HL-60 (cell line): Measurements from ENCODE around the gene SPIRE2.

ENCODE experiments used
- DNase-seq, 2 experiments: peaks; one replicate each; pipeline ENCODE4 v3.0.0-alpha.2; 2010 to 2020; ENCODE audit warnings: low read depth in 1 of 2, low spot score in 1 of 2
- H3K27ac ChIP-seq: fragments of 250-450 bp; sonication (Bioruptor Pico); replicated peaks from 2 replicates; pipeline ENCODE4 v1.5.1; 2020; ENCODE audit warnings: mild to moderate bottlenecking, moderate library complexity
- H3K27me3 ChIP-seq: fragments of 250-450 bp; sonication (Bioruptor Pico); 2 replicates; pipeline ENCODE4 v1.5.1; 2021; ENCODE audit warnings: mild to moderate bottlenecking, moderate library complexity; ENCODE audit not compliant: insufficient read depth, poor library complexity, severe bottlenecking
- H3K4me3 ChIP-seq: replicated peaks from 2 replicates; pipeline ENCODE4 v1.5.1; 2011; ENCODE audit warnings: mild to moderate bottlenecking, control low read depth, low read length; ENCODE audit not compliant: insufficient read depth
- GABPA ChIP-seq: IDR thresholded peaks from 2 replicates; pipeline ENCODE4 v1.6.1; 2012; ENCODE audit warnings: low read depth
- POLR2AphosphoS5 ChIP-seq: IDR thresholded peaks from 2 replicates; pipeline ENCODE4 v1.6.1; 2012; ENCODE audit warnings: low read depth
- SPI1 ChIP-seq: IDR thresholded peaks from 2 replicates; pipeline ENCODE4 v1.6.1; 2012; ENCODE audit warnings: low read depth, mild to moderate bottlenecking, borderline replicate concordance
- TF ChIP-seq, protein P1 (sequence below): IDR thresholded peaks from 2 replicates; pipeline ENCODE4 v1.6.1; 2012; ENCODE audit warnings: low read depth; ENCODE audit not compliant: insufficient replicate concordance
- TF ChIP-seq, protein P2 (sequence below): IDR thresholded peaks from one replicate; pipeline ENCODE4 v1.5.1; 2011; ENCODE audit warnings: low read length, control low read depth, inconsistent platforms; ENCODE audit not compliant: insufficient read depth

Gene SPIRE2

DNA sequence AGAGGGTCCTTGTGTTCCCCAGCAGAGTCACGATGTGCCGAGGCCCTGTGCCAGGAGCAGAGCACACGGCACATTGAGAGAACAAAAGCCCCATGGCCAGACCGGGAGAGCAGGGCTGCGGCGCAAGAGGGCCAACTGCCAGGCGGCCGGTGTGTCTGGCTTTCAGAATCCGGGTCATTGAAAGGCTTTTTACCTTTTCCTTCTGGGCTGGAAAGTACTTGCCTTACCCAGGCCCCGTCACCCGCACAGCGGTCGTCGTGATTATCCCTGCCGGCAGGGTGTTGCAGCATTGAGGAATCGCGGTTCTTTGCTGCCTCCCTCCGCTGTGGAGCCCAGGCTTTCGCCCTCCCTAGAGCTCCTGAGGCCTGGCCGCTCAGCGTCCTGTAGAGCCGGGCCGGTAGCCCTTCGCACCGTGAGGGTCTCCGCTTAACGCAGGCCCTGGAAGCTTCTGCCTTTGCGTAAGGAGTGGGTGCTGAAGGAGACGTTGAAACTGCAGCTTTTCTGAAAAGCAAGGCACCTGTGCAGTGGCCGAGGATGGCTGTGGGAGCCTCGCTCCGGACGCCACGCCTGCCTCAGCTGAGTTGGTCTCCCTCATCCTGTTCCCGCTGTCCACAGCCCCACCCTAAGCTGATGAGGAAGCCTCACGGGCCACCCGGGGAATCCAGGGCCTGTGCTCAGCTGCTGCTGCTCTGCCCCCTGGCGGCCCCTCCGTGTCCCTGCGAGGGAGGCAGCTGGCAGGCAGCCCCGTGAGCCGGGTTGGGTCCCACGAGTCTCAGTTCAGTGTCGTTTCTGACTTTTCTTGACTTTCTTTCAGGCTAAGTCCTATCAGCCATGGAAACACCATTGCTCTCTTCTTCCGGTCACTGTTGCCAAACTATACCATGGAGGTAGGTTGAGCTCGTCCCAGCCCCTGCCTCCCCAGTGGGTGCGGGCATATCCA lies 81.8 kb downstream of the SPIRE2 start:
- Histone ChIP-seq H3K27me3 (no peaks in the 10 kb centered on the region), H3K27ac (no peak overlapping the region), H3K4me3 (no peak overlapping the region)
- DNase-seq: peak in 1 of 2 experiments; percentile 35
- no peak for TF ChIP-seq GABPA
- TF ChIP-seq, protein P1, sequence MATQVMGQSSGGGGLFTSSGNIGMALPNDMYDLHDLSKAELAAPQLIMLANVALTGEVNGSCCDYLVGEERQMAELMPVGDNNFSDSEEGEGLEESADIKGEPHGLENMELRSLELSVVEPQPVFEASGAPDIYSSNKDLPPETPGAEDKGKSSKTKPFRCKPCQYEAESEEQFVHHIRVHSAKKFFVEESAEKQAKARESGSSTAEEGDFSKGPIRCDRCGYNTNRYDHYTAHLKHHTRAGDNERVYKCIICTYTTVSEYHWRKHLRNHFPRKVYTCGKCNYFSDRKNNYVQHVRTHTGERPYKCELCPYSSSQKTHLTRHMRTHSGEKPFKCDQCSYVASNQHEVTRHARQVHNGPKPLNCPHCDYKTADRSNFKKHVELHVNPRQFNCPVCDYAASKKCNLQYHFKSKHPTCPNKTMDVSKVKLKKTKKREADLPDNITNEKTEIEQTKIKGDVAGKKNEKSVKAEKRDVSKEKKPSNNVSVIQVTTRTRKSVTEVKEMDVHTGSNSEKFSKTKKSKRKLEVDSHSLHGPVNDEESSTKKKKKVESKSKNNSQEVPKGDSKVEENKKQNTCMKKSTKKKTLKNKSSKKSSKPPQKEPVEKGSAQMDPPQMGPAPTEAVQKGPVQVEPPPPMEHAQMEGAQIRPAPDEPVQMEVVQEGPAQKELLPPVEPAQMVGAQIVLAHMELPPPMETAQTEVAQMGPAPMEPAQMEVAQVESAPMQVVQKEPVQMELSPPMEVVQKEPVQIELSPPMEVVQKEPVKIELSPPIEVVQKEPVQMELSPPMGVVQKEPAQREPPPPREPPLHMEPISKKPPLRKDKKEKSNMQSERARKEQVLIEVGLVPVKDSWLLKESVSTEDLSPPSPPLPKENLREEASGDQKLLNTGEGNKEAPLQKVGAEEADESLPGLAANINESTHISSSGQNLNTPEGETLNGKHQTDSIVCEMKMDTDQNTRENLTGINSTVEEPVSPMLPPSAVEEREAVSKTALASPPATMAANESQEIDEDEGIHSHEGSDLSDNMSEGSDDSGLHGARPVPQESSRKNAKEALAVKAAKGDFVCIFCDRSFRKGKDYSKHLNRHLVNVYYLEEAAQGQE: no peak
- TF ChIP-seq, protein P2, sequence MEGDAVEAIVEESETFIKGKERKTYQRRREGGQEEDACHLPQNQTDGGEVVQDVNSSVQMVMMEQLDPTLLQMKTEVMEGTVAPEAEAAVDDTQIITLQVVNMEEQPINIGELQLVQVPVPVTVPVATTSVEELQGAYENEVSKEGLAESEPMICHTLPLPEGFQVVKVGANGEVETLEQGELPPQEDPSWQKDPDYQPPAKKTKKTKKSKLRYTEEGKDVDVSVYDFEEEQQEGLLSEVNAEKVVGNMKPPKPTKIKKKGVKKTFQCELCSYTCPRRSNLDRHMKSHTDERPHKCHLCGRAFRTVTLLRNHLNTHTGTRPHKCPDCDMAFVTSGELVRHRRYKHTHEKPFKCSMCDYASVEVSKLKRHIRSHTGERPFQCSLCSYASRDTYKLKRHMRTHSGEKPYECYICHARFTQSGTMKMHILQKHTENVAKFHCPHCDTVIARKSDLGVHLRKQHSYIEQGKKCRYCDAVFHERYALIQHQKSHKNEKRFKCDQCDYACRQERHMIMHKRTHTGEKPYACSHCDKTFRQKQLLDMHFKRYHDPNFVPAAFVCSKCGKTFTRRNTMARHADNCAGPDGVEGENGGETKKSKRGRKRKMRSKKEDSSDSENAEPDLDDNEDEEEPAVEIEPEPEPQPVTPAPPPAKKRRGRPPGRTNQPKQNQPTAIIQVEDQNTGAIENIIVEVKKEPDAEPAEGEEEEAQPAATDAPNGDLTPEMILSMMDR: peak; percentile 24
- TF ChIP-seq SPI1: no peak

DNA sequence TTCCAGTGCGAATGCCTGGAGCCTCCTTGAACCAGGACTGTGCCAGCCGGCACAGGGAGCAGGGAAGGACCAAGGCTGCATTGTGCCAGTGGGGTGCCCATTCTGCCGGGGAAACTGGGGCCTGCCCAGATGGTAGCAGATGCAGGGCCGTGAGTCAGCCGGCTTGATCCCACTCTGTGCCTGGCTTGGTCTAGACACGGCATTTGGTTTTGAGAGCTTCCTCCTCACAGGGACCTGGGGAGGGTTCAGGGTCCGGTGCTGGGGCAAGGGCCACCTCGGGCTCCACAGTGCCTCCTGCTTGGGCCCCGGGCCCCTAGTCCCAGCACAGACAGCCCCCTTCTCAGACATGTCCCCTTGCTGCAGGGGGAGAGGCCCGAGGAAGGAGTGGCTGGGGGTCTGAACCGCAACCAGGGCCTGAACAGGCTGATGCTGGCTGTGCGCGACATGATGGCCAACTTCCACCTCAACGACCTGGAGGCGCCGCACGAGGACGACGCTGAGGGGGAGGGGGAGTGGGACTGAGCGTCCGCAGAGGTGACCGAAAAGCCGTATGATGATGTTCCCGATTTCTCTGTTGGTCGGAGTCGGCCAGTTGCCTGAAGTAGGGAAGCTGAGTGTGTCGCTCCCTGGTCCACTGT lies 82.6 kb downstream of the SPIRE2 start:
- H3K4me3 ChIP-seq: no peak overlapping the region
- no peaks in the 10 kb centered on the region for H3K27me3 ChIP-seq
- TF ChIP-seq POLR2AphosphoS5: no peak
- TF ChIP-seq, protein P1: no peak
- TF ChIP-seq GABPA: no peak
- TF ChIP-seq, protein P2: no peak
- no peak for TF ChIP-seq SPI1
- DNase-seq: no peak
- H3K27ac ChIP-seq: no peak overlapping the region

DNA sequence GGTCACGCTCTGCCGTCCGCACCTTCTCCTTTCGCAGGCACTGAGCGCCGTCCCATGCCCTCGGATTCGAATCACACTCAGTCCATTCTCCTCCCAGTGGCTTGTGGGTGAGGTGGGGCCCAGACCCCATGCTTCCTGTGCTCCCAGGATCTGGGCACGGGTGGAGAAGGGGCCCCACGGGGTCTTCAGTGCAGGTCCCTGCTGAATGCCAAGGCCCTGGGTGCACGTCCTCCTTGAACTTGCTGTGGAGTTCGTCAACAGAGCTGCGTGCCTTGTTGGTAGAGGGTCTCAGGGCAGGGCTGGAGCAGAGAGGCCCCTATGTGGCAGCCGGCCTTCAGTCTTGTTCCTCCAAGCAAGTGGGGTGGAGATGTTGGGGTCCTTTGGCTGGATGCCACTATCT lies 83.1 kb downstream of the SPIRE2 start:
- TF ChIP-seq GABPA (no peak), POLR2AphosphoS5 (no peak), SPI1 (no peak)
- TF ChIP-seq, protein P2: no peak
- TF ChIP-seq, protein P1: no peak
- Histone ChIP-seq H3K27ac (no peak overlapping the region), H3K27me3 (no peaks in the 10 kb centered on the region), H3K4me3 (no peak overlapping the region)
- DNase-seq: no peak
